Right cardiac atrium (tissue), 5 donors: ENCODE measurements around the gene RAPGEF1. TPM values are rescaled to one million over a fixed set of nuclear protein-coding genes. Genes with fewer than 3 reads are reported as not detected.

Experiments
- ATAC-seq, 2 donors: fragments of 200-7000 bp; cut with Tn5 transposase; one replicate each; pipeline versions ENCODE4 v1.8.0 to v1.9.1; 2020; ENCODE audit warnings: moderate library complexity in 2 of 2, mild to moderate bottlenecking in 1 of 2
- DNase-seq, 3 donors: peaks; one replicate each; pipeline ENCODE4 v3.0.0-alpha.2; 2020
- H3K27ac ChIP-seq: one replicate; pipeline ENCODE4 v1.5.1; 2013; ENCODE audit warnings: mild to moderate bottlenecking, low read length, control low read depth, moderate library complexity
- H3K27me3 ChIP-seq: one replicate; pipeline ENCODE4 v1.6.1; 2013; ENCODE audit not compliant: control insufficient read depth, insufficient read depth
- H3K4me1 ChIP-seq: one replicate; pipeline ENCODE4 v1.6.1; 2013; ENCODE audit warnings: low read length; ENCODE audit not compliant: control insufficient read depth, insufficient read depth
- H3K4me3 ChIP-seq: one replicate; pipeline ENCODE4 v1.5.1; 2013; ENCODE audit warnings: low read length, control low read depth
- H3K9me3 ChIP-seq: one replicate; pipeline ENCODE4 v1.6.1; 2013; ENCODE audit warnings: low read length; ENCODE audit not compliant: control insufficient read depth
- WGBS: extraction: QIAGEN DNeasy Blood & Tissue Kit; methylation state at CpG from one replicate; pipeline ENCODE4 v1.1.7; 2013; 5-methylcytosine and 5-hydroxymethylcytosine counted together
- intact Hi-C, 4 donors: fragments of 100-400 bp; cut with DNase I; formaldehyde crosslinking; loops; one replicate each; pipeline versions ENCODE4 v1.11.0 to v1.14.0; 2022 to 2023
- polyA plus RNA-seq: library from polyadenylated mRNA; stranded (reverse); fragments of 200-250 nt; gene quantifications from one replicate; pipeline ENCODE4 v1.2.3, GENCODE V29; 2013
- total RNA-seq, 4 donors: library from RNA; stranded (reverse); fragmentation: NEBNext Ultra II Directional; extraction: Animal tissue kit (Norgen Biotek cat#: 25700); gene quantifications; one replicate each; pipeline ENCODE4 v1.2.1, GENCODE V29; 2021
- donor health status: healthy with polysubstance abuse.
- donor health status: DM: no; HTN: yes; CAD: no.
- donor health status: DM: no; HTN: no; CAD: no.
- donor health status: DM: no; HTN: yes; CAD: no; lungs with severe emphysema.
- donor health status: DM: yes; HTN: yes; CAD: no.

Gene RAPGEF1
- total and polyA plus RNA-seq, 5 donors: 58.5 to 100 (median 88.6) TPM

- Histone ChIP-seq H3K4me3 (peak overlapping the region; percentile 13), H3K27ac (no peak overlapping the region), H3K4me1 (no peaks in the 10 kb centered on the region), H3K27me3 (no peaks in the 10 kb centered on the region), H3K9me3 (peaks cover 2% of the 10 kb centered on the region)
- 2% methylated on average over 49 of the region's 49 CpGs for WGBS
- ATAC-seq (peak; percentile 14 to 37), DNase-seq (no peak)
- intact Hi-C loops: no loop called here
Observed at GRCh38 chr9:131546336-131547084, 193.4 kb downstream of the RAPGEF1 start.

- no peak overlapping the region for H3K27ac ChIP-seq
- intact Hi-C loops: no loop called here
- peak; percentile 24 to 57 for ATAC-seq
- DNase-seq: no peak
- H3K9me3 ChIP-seq: peaks cover 2% of the 10 kb centered on the region
- WGBS: 4% methylated on average over 30 of the region's 30 CpGs
- no peaks in the 10 kb centered on the region for H3K4me1 ChIP-seq
- no peaks in the 10 kb centered on the region for H3K27me3 ChIP-seq
- H3K4me3 ChIP-seq: no peak overlapping the region
Observed at GRCh38 chr9:131545786-131546335, 194.0 kb downstream of the RAPGEF1 start.

- 22% methylated on average over 50 of the region's 50 CpGs for WGBS
- H3K27me3 ChIP-seq: no peaks in the 10 kb centered on the region
- ATAC-seq: peak; percentile 49 to 64
Observed at GRCh38 chr9:131545003-131545785, 194.7 kb downstream of the RAPGEF1 start, which contains the start of gene PRRT1B. Gene PRRT1B (plus strand): TSS chr9:131545523. CDS start chr9:131545616, 93 bp downstream.

GRCh38 chr9:131543141-131543540 is 196.7 kb downstream of the RAPGEF1 start:
- Histone ChIP-seq H3K9me3 (peaks cover 2% of the 10 kb centered on the region), H3K4me1 (no peaks in the 10 kb centered on the region), H3K27me3 (no peaks in the 10 kb centered on the region), H3K4me3 (no peak overlapping the region), H3K27ac (no peak overlapping the region)
- DNase-seq: no peak
- WGBS: 89% methylated on average over 6 of the region's 6 CpGs
- no peak for ATAC-seq
- intact Hi-C loops: no loop called here

More at GRCh38 chr9:131545003-131545785, 194.7 kb downstream of the RAPGEF1 start, which contains the start of gene PRRT1B:
- no peak for DNase-seq
- H3K4me3 ChIP-seq: peak within 1 kb of the TSS; percentile 13
- H3K27ac ChIP-seq: no peak within 1 kb of the TSS
- H3K4me1 ChIP-seq: no peaks in the 10 kb centered on the region
- intact Hi-C loops: no loop called here
- peaks cover 2% of the 10 kb centered on the region for H3K9me3 ChIP-seq

- intact Hi-C loops: no loop called here
- ATAC-seq: no peak
- no peak overlapping the region for H3K4me3 ChIP-seq
- DNase-seq: no peak
- peaks cover 2% of the 10 kb centered on the region for H3K9me3 ChIP-seq
- H3K27ac ChIP-seq: no peak overlapping the region
- H3K27me3 ChIP-seq: no peaks in the 10 kb centered on the region
- WGBS: 81% methylated on average over 7 of the region's 7 CpGs
- H3K4me1 ChIP-seq: no peaks in the 10 kb centered on the region
Observed at GRCh38 chr9:131539223-131539923, 200.5 kb downstream of the RAPGEF1 start.

- intact Hi-C loops: no loop called here
- 96% methylated on average over 19 of the region's 19 CpGs for WGBS
- ATAC-seq: no peak
Observed at GRCh38 chr9:131537946-131538345, 201.9 kb downstream of the RAPGEF1 start.

GRCh38 chr9:131534721-131535237 is 205.1 kb downstream of the RAPGEF1 start:
- ATAC-seq (no peak), DNase-seq (no peak)
- no peaks in the 10 kb centered on the region for H3K27me3 ChIP-seq
- H3K9me3 ChIP-seq: no peaks in the 10 kb centered on the region
- 54% methylated on average over 8 of the region's 8 CpGs for WGBS
- no peak overlapping the region for H3K27ac ChIP-seq
- intact Hi-C loops: no loop called here
- peaks cover 3% of the 10 kb centered on the region for H3K4me1 ChIP-seq
- no peak overlapping the region for H3K4me3 ChIP-seq

More at GRCh38 chr9:131537946-131538345, 201.9 kb downstream of the RAPGEF1 start:
- Histone ChIP-seq H3K27me3 (no peaks in the 10 kb centered on the region), H3K27ac (no peak overlapping the region), H3K9me3 (no peaks in the 10 kb centered on the region), H3K4me1 (no peaks in the 10 kb centered on the region), H3K4me3 (no peak overlapping the region)
- DNase-seq: no peak

- no peaks in the 10 kb centered on the region for H3K27me3 ChIP-seq
- H3K9me3 ChIP-seq: no peaks in the 10 kb centered on the region
- DNase-seq (peak; percentile 84 to 94 (median 93)), ATAC-seq (peak; percentile 96 to 98)
- H3K4me3 ChIP-seq: peak within 1 kb of the TSS; percentile 96
- intact Hi-C loops: no loop called here
- peaks cover 3% of the 10 kb centered on the region for H3K4me1 ChIP-seq
- 7% methylated on average over 103 of the region's 103 CpGs for whole genome bisulfite sequencing
- H3K27ac ChIP-seq: peak within 1 kb of the TSS; percentile 46
Observed at GRCh38 chr9:131530920-131531832, 208.7 kb downstream of the RAPGEF1 start, which contains the start of gene UCK1. Gene UCK1 (minus strand): TSS chr9:131531263. CDS start chr9:131531174, 89 bp downstream.

GRCh38 chr9:131530546-131530919 is 209.3 kb downstream of the RAPGEF1 start:
- intact Hi-C loops: no loop called here
- DNase-seq (peak in 2 of 3 donors; percentile 70 to 73), ATAC-seq (peak in 1 of 2 donors; percentile 1)
- Histone ChIP-seq H3K27ac (no peak overlapping the region), H3K27me3 (no peaks in the 10 kb centered on the region), H3K9me3 (no peaks in the 10 kb centered on the region), H3K4me1 (peaks cover 3% of the 10 kb centered on the region), H3K4me3 (peak overlapping the region; percentile 96)
- 3% methylated on average over 29 of the region's 29 CpGs for WGBS
